Fibroblast of pulmonary artery (primary cell): ENCODE results near the gene SLC35E2B.

Experiments used
- DNase-seq: peaks from one replicate; pipeline ENCODE4 v3.0.0-alpha.2; 2010; ENCODE audit warnings: low read depth
- H3K4me3 ChIP-seq: replicated peaks from 2 replicates; pipeline ENCODE4 v1.5.1; 2011; ENCODE audit warnings: low read depth, mild to moderate bottlenecking, control low read depth, low read length, moderate library complexity
- TF ChIP-seq, protein P1 (sequence below): IDR thresholded peaks from 2 replicates; pipeline ENCODE4 v1.5.1; 2011; ENCODE audit warnings: mild to moderate bottlenecking, control low read depth, low read length, inconsistent platforms; ENCODE audit errors: missing control alignments

The SLC35E2B gene

GRCh38 chr1:1627829-1628753 is 64.5 kb downstream of the SLC35E2B start:
- no peak overlapping the region for H3K4me3 ChIP-seq
- DNase-seq, result no peak
- TF ChIP-seq, protein P1, sequence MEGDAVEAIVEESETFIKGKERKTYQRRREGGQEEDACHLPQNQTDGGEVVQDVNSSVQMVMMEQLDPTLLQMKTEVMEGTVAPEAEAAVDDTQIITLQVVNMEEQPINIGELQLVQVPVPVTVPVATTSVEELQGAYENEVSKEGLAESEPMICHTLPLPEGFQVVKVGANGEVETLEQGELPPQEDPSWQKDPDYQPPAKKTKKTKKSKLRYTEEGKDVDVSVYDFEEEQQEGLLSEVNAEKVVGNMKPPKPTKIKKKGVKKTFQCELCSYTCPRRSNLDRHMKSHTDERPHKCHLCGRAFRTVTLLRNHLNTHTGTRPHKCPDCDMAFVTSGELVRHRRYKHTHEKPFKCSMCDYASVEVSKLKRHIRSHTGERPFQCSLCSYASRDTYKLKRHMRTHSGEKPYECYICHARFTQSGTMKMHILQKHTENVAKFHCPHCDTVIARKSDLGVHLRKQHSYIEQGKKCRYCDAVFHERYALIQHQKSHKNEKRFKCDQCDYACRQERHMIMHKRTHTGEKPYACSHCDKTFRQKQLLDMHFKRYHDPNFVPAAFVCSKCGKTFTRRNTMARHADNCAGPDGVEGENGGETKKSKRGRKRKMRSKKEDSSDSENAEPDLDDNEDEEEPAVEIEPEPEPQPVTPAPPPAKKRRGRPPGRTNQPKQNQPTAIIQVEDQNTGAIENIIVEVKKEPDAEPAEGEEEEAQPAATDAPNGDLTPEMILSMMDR, result no peak

DNA sequence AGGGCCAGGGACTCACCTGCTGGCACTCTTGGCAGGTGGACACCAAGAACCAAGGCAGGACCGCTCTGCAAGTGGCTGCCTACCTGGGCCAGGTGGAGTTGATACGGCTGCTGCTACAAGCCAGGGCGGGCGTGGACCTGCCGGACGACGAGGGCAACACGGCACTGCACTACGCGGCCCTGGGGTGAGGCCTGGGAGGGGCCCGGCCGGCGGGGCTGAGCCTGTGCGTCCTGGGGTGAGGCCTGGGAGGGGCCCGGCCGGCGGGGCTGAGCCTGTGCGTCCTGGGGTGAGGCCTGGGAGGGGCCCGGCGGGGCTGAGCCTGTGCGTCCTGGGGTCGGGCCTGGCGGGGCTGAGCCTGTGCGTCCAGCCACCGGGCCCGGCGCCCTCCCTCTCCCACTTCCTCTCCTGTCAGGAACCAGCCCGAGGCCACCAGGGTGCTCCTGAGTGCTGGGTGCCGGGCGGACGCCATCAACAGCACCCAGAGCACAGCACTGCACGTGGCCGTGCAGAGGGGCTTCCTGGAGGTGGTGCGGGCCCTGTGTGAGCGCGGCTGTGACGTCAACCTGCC is 65.2 kb downstream of the SLC35E2B start:
- DNase-seq, result no peak
- TF ChIP-seq, protein P1, result no peak
- no peak overlapping the region for H3K4me3 ChIP-seq

DNA sequence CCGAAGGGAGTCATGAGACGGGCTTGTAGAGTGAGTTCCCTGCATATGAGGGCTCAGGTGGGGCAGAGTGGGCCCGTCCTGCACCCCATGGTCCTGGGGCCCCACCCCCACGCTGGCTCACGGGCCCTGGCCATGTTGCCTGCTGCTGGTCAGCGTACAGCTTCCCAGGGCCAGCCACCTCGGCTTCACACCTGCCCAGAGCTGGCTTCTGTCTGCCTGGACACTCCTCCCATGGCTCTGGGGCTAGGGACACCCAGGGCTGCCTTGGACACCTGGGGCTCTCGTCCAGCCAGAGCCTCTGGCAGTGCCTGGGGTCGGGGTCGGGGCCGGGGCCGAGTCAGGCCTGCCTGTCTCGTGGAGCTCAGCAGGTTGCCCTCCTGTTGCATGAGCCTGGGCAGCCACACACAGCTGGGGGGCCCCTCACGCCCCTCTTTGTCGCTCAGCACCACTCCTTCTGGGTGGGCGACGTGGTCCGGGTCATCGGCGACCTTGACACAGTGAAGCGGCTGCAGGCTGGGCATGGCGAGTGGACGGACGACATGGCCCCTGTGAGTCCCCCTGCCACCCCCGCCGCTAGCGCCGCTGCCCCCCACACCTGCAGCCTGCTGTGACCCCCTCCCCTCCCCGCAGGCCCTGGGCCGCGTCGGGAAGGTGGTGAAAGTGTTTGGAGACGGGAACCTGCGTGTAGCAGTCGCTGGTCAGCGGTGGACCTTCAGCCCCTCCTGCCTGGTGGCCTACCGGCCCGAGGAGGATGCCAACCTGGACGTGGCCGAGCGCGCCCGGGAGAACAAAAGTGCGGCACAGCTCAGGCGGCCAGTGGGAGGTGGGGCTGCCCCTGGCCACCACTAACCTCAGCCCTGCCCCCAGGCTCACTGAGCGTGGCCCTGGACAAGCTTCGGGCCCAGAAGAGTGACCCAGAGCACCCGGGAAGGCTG is 66.1 kb downstream of the SLC35E2B start:
- H3K4me3 ChIP-seq, result no peak overlapping the region
- no peak for DNase-seq
- TF ChIP-seq, protein P1, result no peak

GRCh38 chr1:1625824-1626206 is 66.8 kb downstream of the SLC35E2B start:
- H3K4me3 ChIP-seq, result no peak overlapping the region
- TF ChIP-seq, protein P1, result no peak
- DNase-seq, result no peak

- no peak overlapping the region for H3K4me3 ChIP-seq
- no peak for DNase-seq
- TF ChIP-seq, protein P1, result no peak
Measured at GRCh38 chr1:1625404-1625775, 67.2 kb downstream of the SLC35E2B start.

GRCh38 chr1:1624443-1625403 is 67.9 kb downstream of the SLC35E2B start:
- TF ChIP-seq, protein P1, result no peak
- no peak overlapping the region for H3K4me3 ChIP-seq
- DNase-seq, result no peak
